ENCODE results near the gene OPCML.

Gene OPCML

GRCh38 chr11:133078591-133079404 is 453.5 kb downstream of the OPCML start:
- DNase-seq (ENCODE audit: low read depth, low spot score), result no peak

GRCh38 chr11:133078012-133078411 is 454.3 kb downstream of the OPCML start:
- no peak for DNase-seq (ENCODE audit: low read depth, low spot score)

GRCh38 chr11:133075351-133075750 is 456.9 kb downstream of the OPCML start:
- DNase-seq (ENCODE audit: low read depth, low spot score), result no peak

- DNase-seq (ENCODE audit: low read depth, low spot score), result no peak
Measured at GRCh38 chr11:133072858-133073582, 459.3 kb downstream of the OPCML start.

GRCh38 chr11:133072378-133072777 is 459.9 kb downstream of the OPCML start:
- no peak for DNase-seq (ENCODE audit: low read depth, low spot score)

- no peak for DNase-seq (ENCODE audit: low read depth, low spot score)
Measured at GRCh38 chr11:133070791-133071190, 461.5 kb downstream of the OPCML start.

- no peak for DNase-seq (ENCODE audit: low read depth, low spot score)
Measured at GRCh38 chr11:133070021-133070713, 462.1 kb downstream of the OPCML start.

GRCh38 chr11:133065847-133066485 is 466.3 kb downstream of the OPCML start:
- DNase-seq (ENCODE audit: low read depth, low spot score), result no peak

GRCh38 chr11:133064961-133065360 is 467.3 kb downstream of the OPCML start:
- DNase-seq (ENCODE audit: low read depth, low spot score), result no peak

- DNase-seq (ENCODE audit: low read depth, low spot score), result no peak
Measured at GRCh38 chr11:133064152-133064877, 468.0 kb downstream of the OPCML start.

GRCh38 chr11:133058501-133058900 is 473.8 kb downstream of the OPCML start:
- no peak for DNase-seq (ENCODE audit: low read depth, low spot score)

- no peak for DNase-seq (ENCODE audit: low read depth, low spot score)
Measured at GRCh38 chr11:133053124-133053776, 479.1 kb downstream of the OPCML start.

GRCh38 chr11:133052537-133052936 is 479.8 kb downstream of the OPCML start:
- DNase-seq (ENCODE audit: low read depth, low spot score), result no peak

- DNase-seq (ENCODE audit: low read depth, low spot score), result no peak
Measured at GRCh38 chr11:133049244-133050019, 482.9 kb downstream of the OPCML start.

- DNase-seq (ENCODE audit: low read depth, low spot score), result no peak
Measured at GRCh38 chr11:133048270-133048669, 484.0 kb downstream of the OPCML start.

GRCh38 chr11:133047771-133048115 is 484.6 kb downstream of the OPCML start:
- no peak for DNase-seq (ENCODE audit: low read depth, low spot score)

GRCh38 chr11:133047036-133047770 is 485.1 kb downstream of the OPCML start:
- DNase-seq (ENCODE audit: low read depth, low spot score), result no peak

GRCh38 chr11:133046252-133046651 is 486.0 kb downstream of the OPCML start:
- no peak for DNase-seq (ENCODE audit: low read depth, low spot score)
